GM18867 (cell line): ENCODE measurements around the gene GRAMD4.
A peak's percentile ranks its signal among the peaks of the same experiment; 100 is the strongest.

ENCODE experiments used
- ATAC-seq: cut with Tn5 transposase; IDR thresholded peaks from one replicate; pipeline ENCODE4 v1.9.1; 2021; ENCODE audit warnings: mild to moderate bottlenecking, moderate library complexity; ENCODE audit not compliant: unreplicated experiment

Gene GRAMD4

GRCh38 chr22:46619830-46620501 lies at the start of gene GRAMD4:
GRAMD4 (plus strand) TSS chr22:46620386; CDS start chr22:46626800, 6,414 bp downstream.
- no peak for ATAC-seq

GRCh38 chr22:46571642-46572250 lies 48.4 kb upstream of the GRAMD4 start:
- ATAC-seq: no peak

- no peak for ATAC-seq
These were observed 47.0 kb upstream of the GRAMD4 start for GRCh38 chr22:46572911-46573780.

- ATAC-seq: no peak
These were observed 46.3 kb upstream of the GRAMD4 start for GRCh38 chr22:46573781-46574437.

- no peak for ATAC-seq
These were observed 45.7 kb upstream of the GRAMD4 start for GRCh38 chr22:46574438-46574992.

GRCh38 chr22:46574993-46575910 lies 44.9 kb upstream of the GRAMD4 start:
- ATAC-seq: no peak

GRCh38 chr22:46575911-46576555 lies 44.2 kb upstream of the GRAMD4 start:
- ATAC-seq: peak; percentile 18

GRCh38 chr22:46576556-46577367 lies 43.4 kb upstream of the GRAMD4 start:
- peak; percentile 55 for ATAC-seq

- ATAC-seq: peak; percentile 17
These were observed 42.6 kb upstream of the GRAMD4 start for GRCh38 chr22:46577368-46578249.

GRCh38 chr22:46578251-46578823 lies 41.8 kb upstream of the GRAMD4 start:
- no peak for ATAC-seq

- ATAC-seq: no peak
These were observed 41.2 kb upstream of the GRAMD4 start for GRCh38 chr22:46578824-46579561.

GRCh38 chr22:46579751-46580449 lies 40.3 kb upstream of the GRAMD4 start:
- ATAC-seq: no peak

- ATAC-seq: no peak
These were observed 39.1 kb upstream of the GRAMD4 start for GRCh38 chr22:46580940-46581537.

GRCh38 chr22:46581538-46582244 lies 38.5 kb upstream of the GRAMD4 start:
- no peak for ATAC-seq
